SK-N-SH (cell line): ENCODE measurements around the gene ZNF592. TPM values are rescaled to one million over a fixed set of nuclear protein-coding genes. Genes with fewer than 3 reads are reported as not detected.
A peak's percentile ranks its signal among the peaks of the same experiment; 100 is the strongest.

Experiments
- CTCF ChIA-PET: fragments of 300-600, 350-600 bp; formaldehyde crosslinking; extraction: SDS; loops from one replicate; lab custom pipeline; 2021; lab: Yijun Ruan, JAX
- POLR2A ChIA-PET: fragments of 350-600 bp; sonication (Branson Sonifier 250); formaldehyde crosslinking; extraction: SDS; loops from one replicate; lab custom pipeline; 2020; ENCODE audit warnings: antibody characterized with exemption, inconsistent platforms; lab: Yijun Ruan, JAX
- DNase-seq: peaks from one replicate; pipeline ENCODE4 v3.0.0; 2012
- H2AFZ ChIP-seq: fragments of 200-600 bp; sonication (generic); 2 replicates; pipeline ENCODE4 v1.8.1; 2016; ENCODE audit warnings: antibody characterized with exemption, mild to moderate bottlenecking, low read depth
- H3F3A ChIP-seq: fragments of 200-600 bp; sonication (generic); replicated peaks from 2 replicates; pipeline ENCODE3; 2016; ENCODE audit warnings: antibody characterized with exemption, mild to moderate bottlenecking; ENCODE audit not compliant: insufficient read depth
- H3K27ac ChIP-seq, 2 experiments: fragments of 200-500 bp in 1 of 2; fragments of 200-600 bp in 1 of 2; sonication (Bioruptor generic) in 1 of 2; sonication (generic), shearing (Covaris generic) in 1 of 2; 2 replicates each; pipeline versions ENCODE4 v1.5.1 to v1.6.1; 2014 to 2016; ENCODE audit warnings: low read depth in 2 of 2, inconsistent platforms in 1 of 2, low read length in 1 of 2, mild to moderate bottlenecking in 1 of 2, mixed read lengths in 1 of 2
- H3K27me3 ChIP-seq: fragments of 200-600 bp; sonication (generic), shearing (Covaris generic); 2 replicates; pipeline ENCODE4 v1.6.1; 2016; ENCODE audit warnings: mixed run types; ENCODE audit not compliant: insufficient read depth
- H3K36me3 ChIP-seq, 2 experiments: fragments of 200-500 bp in 1 of 2; fragments of 200-600 bp in 1 of 2; sonication (Bioruptor generic) in 1 of 2; sonication (generic) in 1 of 2; replicated peaks in 1 of 2; 2 replicates each; pipeline versions ENCODE3 to v1.5.1; 2014 to 2016; ENCODE audit warnings: low read length in 1 of 2, mild to moderate bottlenecking in 1 of 2; ENCODE audit not compliant: insufficient read depth in 2 of 2, control insufficient read depth in 1 of 2
- H3K4me1 ChIP-seq, 2 experiments: fragments of 200-500 bp in 1 of 2; fragments of 200-600 bp in 1 of 2; sonication (Bioruptor generic) in 1 of 2; sonication (generic), shearing (Covaris generic) in 1 of 2; 2 replicates each; pipeline versions ENCODE4 v1.5.1 to v1.6.1; 2014 to 2016; ENCODE audit warnings: low read depth in 1 of 2, low read length in 1 of 2, mixed run types in 1 of 2; ENCODE audit not compliant: insufficient read depth in 2 of 2, control insufficient read depth in 1 of 2
- H3K4me2 ChIP-seq: fragments of 200-600 bp; sonication (generic), shearing (Covaris generic); 2 replicates; pipeline ENCODE4 v1.6.1; 2017; ENCODE audit warnings: mixed run types
- H3K4me3 ChIP-seq, 2 experiments: fragments of 200-500 bp in 1 of 2; fragments of 200-600 bp in 1 of 2; sonication (Bioruptor generic) in 1 of 2; sonication (generic), shearing (Covaris generic) in 1 of 2; 2 replicates each; pipeline versions ENCODE4 v1.5.1 to v1.8.1; 2014 to 2016; ENCODE audit warnings: low read depth in 2 of 2, inconsistent platforms in 1 of 2, low read length in 1 of 2, mild to moderate bottlenecking in 1 of 2, mixed read lengths in 1 of 2, moderate library complexity in 1 of 2
- H3K79me2 ChIP-seq: fragments of 200-600 bp; sonication (generic); 2 replicates; pipeline ENCODE4 v1.8.1; 2017; ENCODE audit warnings: mild to moderate bottlenecking; ENCODE audit not compliant: insufficient read depth
- H3K9ac ChIP-seq: fragments of 200-600 bp; sonication (generic); 2 replicates; pipeline ENCODE4 v1.6.1; 2017; ENCODE audit warnings: mixed run types
- H3K9me2 ChIP-seq: fragments of 200-600 bp; sonication (generic); 2 replicates; pipeline ENCODE4 v1.6.1; 2017; ENCODE audit warnings: mixed run types
- H3K9me3 ChIP-seq: fragments of 200-600 bp; sonication (generic); 2 replicates; pipeline ENCODE4 v1.6.1; 2017; ENCODE audit warnings: mixed run types, mild to moderate bottlenecking, moderate library complexity
- H4K20me1 ChIP-seq: fragments of 200-600 bp; sonication (generic); 2 replicates; pipeline ENCODE4 v1.6.1; 2017; ENCODE audit warnings: mild to moderate bottlenecking, mixed run types; ENCODE audit not compliant: insufficient read depth
- CHD2 ChIP-seq: fragments of 150-350 bp; IDR thresholded peaks from 2 replicates; pipeline ENCODE4 v1.6.1; 2018; ENCODE audit warnings: low read length; ENCODE audit not compliant: partially characterized antibody
- EZH2phosphoT487 ChIP-seq: fragments of 200-600 bp; sonication (generic); IDR thresholded peaks from 2 replicates; pipeline ENCODE4 v1.6.1; 2017; ENCODE audit warnings: low read depth, mixed run types, mild to moderate bottlenecking, antibody characterized with exemption, moderate library complexity, borderline replicate concordance
- IRF3 ChIP-seq: fragments of 150-350 bp; IDR thresholded peaks from 2 replicates; pipeline ENCODE4 v1.6.1; 2016; ENCODE audit warnings: mild to moderate bottlenecking, low read depth, low read length
- MEF2A ChIP-seq: IDR thresholded peaks from 2 replicates; pipeline ENCODE4 v1.4.0; 2012; ENCODE audit warnings: low read depth, borderline replicate concordance
- USF2 ChIP-seq: fragments of 150-350 bp; IDR thresholded peaks from 2 replicates; pipeline ENCODE4 v1.6.1; 2017; ENCODE audit warnings: antibody characterized with exemption, low read length, low read depth, borderline replicate concordance
- YY1 ChIP-seq: IDR thresholded peaks from 2 replicates; pipeline ENCODE4 v1.4.0; 2012; ENCODE audit warnings: low read depth, mild to moderate bottlenecking
- WGBS: methylation state at CpG from one replicate; pipeline ENCODE4 v1.1.6; 2017; ENCODE audit warnings: low lambda C conversion rate; 5-methylcytosine and 5-hydroxymethylcytosine counted together
- polyA plus RNA-seq, 3 experiments: library from polyadenylated mRNA; depleted of rRNA; stranded (reverse); fragments of >200 nt; gene quantifications; 2 replicates each; pipeline ENCODE4 v1.2.3, GENCODE V29; 2012
- TF ChIP-seq, protein P1 (sequence below): IDR thresholded peaks from 2 replicates; pipeline ENCODE4; 2012

Gene ZNF592
- polyA plus RNA-seq, 1 of the 3 experiments (the other 2 are of a cell fraction), result 8.0 TPM

DNA sequence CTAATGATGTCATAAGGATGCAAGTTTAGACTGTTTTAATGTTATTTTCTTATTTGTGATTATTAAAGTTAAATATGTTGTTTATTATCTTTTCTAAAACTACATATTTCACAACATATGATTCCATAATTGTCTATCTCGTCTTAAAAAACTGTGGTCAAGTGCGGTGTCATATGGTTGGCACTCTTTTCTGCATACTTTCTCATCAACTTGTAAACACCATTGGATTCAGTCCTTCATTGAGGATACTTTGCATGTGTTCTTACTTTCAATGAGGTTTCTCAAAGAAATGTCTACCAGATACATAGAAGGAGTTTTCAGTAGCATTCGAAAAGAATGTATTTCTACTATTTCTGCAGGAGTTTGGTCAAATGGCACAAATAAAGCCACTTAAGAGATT, 46.8 kb downstream of the ZNF592 start:
- Histone ChIP-seq H4K20me1 (0 out of 2 replicates have a peak, but pooled peaks cover 4% of the 10 kb centered on the region), H3K79me2 (peaks cover 44% of the 10 kb centered on the region), H3F3A (no peaks in the 10 kb centered on the region), H2AFZ (no peak overlapping the region), H3K9me3 (no peaks in the 10 kb centered on the region), H3K4me3 (no peak overlapping the region), H3K9me2 (no peaks in the 10 kb centered on the region), H3K36me3 (peaks cover 62 to 67% of the 10 kb centered on the region in 2 experiments), H3K27ac (no peak overlapping the region), H3K27me3 (no peaks in the 10 kb centered on the region), H3K4me2 (no peak overlapping the region), H3K9ac (no peak overlapping the region)
- CTCF ChIA-PET, result no interaction called here
- DNase-seq, result no peak
- WGBS, result 92% methylated on average over 3 of the region's 3 CpGs
- no peak for TF ChIP-seq IRF3
- no peak for TF ChIP-seq CHD2
- TF ChIP-seq USF2, result no peak
- no peak for TF ChIP-seq EZH2phosphoT487
- TF ChIP-seq, protein P1, sequence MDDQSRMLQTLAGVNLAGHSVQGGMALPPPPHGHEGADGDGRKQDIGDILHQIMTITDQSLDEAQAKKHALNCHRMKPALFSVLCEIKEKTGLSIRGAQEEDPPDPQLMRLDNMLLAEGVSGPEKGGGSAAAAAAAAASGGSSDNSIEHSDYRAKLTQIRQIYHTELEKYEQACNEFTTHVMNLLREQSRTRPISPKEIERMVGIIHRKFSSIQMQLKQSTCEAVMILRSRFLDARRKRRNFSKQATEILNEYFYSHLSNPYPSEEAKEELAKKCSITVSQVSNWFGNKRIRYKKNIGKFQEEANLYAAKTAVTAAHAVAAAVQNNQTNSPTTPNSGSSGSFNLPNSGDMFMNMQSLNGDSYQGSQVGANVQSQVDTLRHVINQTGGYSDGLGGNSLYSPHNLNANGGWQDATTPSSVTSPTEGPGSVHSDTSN, result no peak
- TF ChIP-seq, all 33 proteins: peak for 0
- no peaks in the 10 kb centered on the region; a peak in 2 of 4 replicates for H3K4me1 ChIP-seq
- POLR2A ChIA-PET, result no interaction called here

DNA sequence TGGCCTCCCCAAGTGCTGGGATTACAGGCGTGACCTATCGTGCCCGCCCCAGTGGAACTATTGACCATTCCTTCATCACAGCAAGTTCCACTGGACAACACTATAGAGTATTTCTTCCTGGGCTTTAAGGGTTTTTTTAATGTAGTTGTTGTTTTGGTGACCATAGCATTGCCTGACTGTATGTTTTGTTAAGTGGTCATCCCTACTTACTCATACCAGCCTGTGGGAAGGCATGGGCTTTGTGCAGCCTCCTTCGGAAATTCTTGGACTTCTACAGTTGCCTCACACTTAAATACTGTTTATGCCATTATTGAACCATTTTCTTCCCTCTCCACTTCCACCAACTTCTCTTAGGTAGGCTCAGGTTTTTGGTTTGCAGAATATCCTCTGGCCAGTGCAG, 48.8 kb downstream of the ZNF592 start:
- Histone ChIP-seq H3K79me2 (peaks cover 40% of the 10 kb centered on the region), H3K27ac (peak overlapping the region in 1 of 2 experiments; percentile 72; a peak in 2 of 4 replicates), H3K36me3 (peaks cover 59 to 68% of the 10 kb centered on the region in 2 experiments), H3K4me3 (no peak overlapping the region), H2AFZ (no peak overlapping the region), H3K9me2 (no peaks in the 10 kb centered on the region), H3K4me2 (no peak overlapping the region), H3K9me3 (no peaks in the 10 kb centered on the region), H3K27me3 (no peaks in the 10 kb centered on the region), H3K9ac (0 out of 2 replicates have a peak overlapping the region, but pooled peaks have one; percentile 5), H3F3A (no peaks in the 10 kb centered on the region), H4K20me1 (no peaks in the 10 kb centered on the region), H3K4me1 (no peaks in the 10 kb centered on the region; a peak in 2 of 4 replicates)
- POLR2A ChIA-PET, result no interaction called here
- DNase-seq, result no peak
- TF ChIP-seq, protein P1, result no peak
- TF ChIP-seq MEF2A, result no peak
- TF ChIP-seq YY1, result no peak
- WGBS, result 95% methylated on average over 4 of the region's 4 CpGs
- CTCF ChIA-PET, result no interaction called here
